CD14-positive monocyte (primary cell): Measurements from ENCODE around the gene NARS2. TPM values are rescaled to one million over a fixed set of nuclear protein-coding genes. Genes with fewer than 3 reads are reported as not detected.

Experiments
- DNase-seq, 3 donors: peaks; one replicate each; pipeline ENCODE4 v3.0.0-alpha.2; 2011 to 2022
- H2AFZ ChIP-seq: 2 replicates; pipeline ENCODE4 v1.6.0; 2012; ENCODE audit warnings: mild to moderate bottlenecking, low read depth, low read length, inconsistent platforms; ENCODE audit not compliant: insufficient read depth, poor library complexity, severe bottlenecking
- H3K27ac ChIP-seq, 2 donors: 1 replicate in 1 of 2; 2 replicates in 1 of 2; pipeline ENCODE4 v1.5.1; 2012 to 2013; ENCODE audit warnings: low read length in 2 of 2, control low read depth in 1 of 2, inconsistent platforms in 1 of 2, low read depth in 1 of 2, mild to moderate bottlenecking in 1 of 2
- H3K27me3 ChIP-seq, 2 donors: one replicate each; pipeline versions ENCODE4 v1.6.0 to v1.6.1; 2011 to 2013; ENCODE audit warnings: low read length in 2 of 2; ENCODE audit not compliant: control insufficient read depth in 2 of 2, insufficient read depth in 2 of 2
- H3K36me3 ChIP-seq, 2 donors: replicated peaks in 1 of 2; 1 replicate in 1 of 2; 2 replicates in 1 of 2; pipeline versions ENCODE4 v1.5.1 to v1.6.1; 2012 to 2013; ENCODE audit warnings: low read length in 2 of 2, control low read depth in 1 of 2, inconsistent platforms in 1 of 2, mild to moderate bottlenecking in 1 of 2; ENCODE audit not compliant: insufficient read depth in 2 of 2, control insufficient read depth in 1 of 2
- H3K4me1 ChIP-seq, 2 donors: 1 replicate in 1 of 2; 2 replicates in 1 of 2; pipeline versions ENCODE4 v1.5.1 to v1.6.1; 2012 to 2013; ENCODE audit warnings: low read length in 2 of 2, control low read depth in 1 of 2, inconsistent platforms in 1 of 2, mild to moderate bottlenecking in 1 of 2, moderate library complexity in 1 of 2; ENCODE audit not compliant: insufficient read depth in 2 of 2, control insufficient read depth in 1 of 2
- H3K4me2 ChIP-seq: replicated peaks from 2 replicates; pipeline ENCODE3; 2012; ENCODE audit warnings: low read length, moderate library complexity, mild to moderate bottlenecking; ENCODE audit not compliant: poor library complexity, severe bottlenecking; ENCODE audit errors: extremely low read depth
- H3K4me3 ChIP-seq, 3 experiments: fragments of 200-600 bp in 1 of 3; sonication (generic) in 1 of 3; replicated peaks in 1 of 3; 1 replicate in 2 of 3; 2 replicates in 1 of 3; pipeline ENCODE4 v1.5.1; 2011 to 2013; ENCODE audit warnings: low read length in 3 of 3, mild to moderate bottlenecking in 3 of 3, control low read depth in 2 of 3, low read depth in 2 of 3, inconsistent platforms in 1 of 3, moderate library complexity in 1 of 3
- H3K79me2 ChIP-seq: 2 replicates; pipeline ENCODE4 v1.6.0; 2012; ENCODE audit warnings: mild to moderate bottlenecking, control low read depth, inconsistent platforms, low read length, moderate library complexity; ENCODE audit not compliant: insufficient read depth
- H3K9ac ChIP-seq: 2 replicates; pipeline ENCODE4 v1.6.0; 2017; ENCODE audit warnings: low read length, mild to moderate bottlenecking; ENCODE audit not compliant: insufficient read depth, poor library complexity, severe bottlenecking
- H3K9me3 ChIP-seq, 2 donors: replicated peaks in 1 of 2; 1 replicate in 1 of 2; 2 replicates in 1 of 2; pipeline versions ENCODE4 v1.5.1 to v1.6.1; 2012 to 2013; ENCODE audit warnings: low read length in 2 of 2, control low read depth in 1 of 2; ENCODE audit not compliant: control insufficient read depth in 1 of 2, insufficient read depth in 1 of 2
- H4K20me1 ChIP-seq: 2 replicates; pipeline ENCODE4 v1.6.0; 2012; ENCODE audit warnings: mild to moderate bottlenecking, low read length, control low read depth, moderate library complexity; ENCODE audit not compliant: insufficient read depth
- H3K27ac Mint-ChIP-seq, 7 donors: one replicate each; pipeline ENCODE4 v1.8.0; 2020; ENCODE audit warnings: mild to moderate bottlenecking in 7 of 7, mixed read lengths in 7 of 7, moderate library complexity in 6 of 7, inconsistent platforms in 2 of 7
- H3K27me3 Mint-ChIP-seq, 3 donors: one replicate each; pipeline ENCODE4 v1.8.0; 2021 to 2022; ENCODE audit warnings: low read depth in 3 of 3, mild to moderate bottlenecking in 3 of 3, mixed read lengths in 3 of 3, moderate library complexity in 3 of 3, inconsistent platforms in 1 of 3
- H3K36me3 Mint-ChIP-seq, 2 donors: one replicate each; pipeline ENCODE4 v1.8.0; 2020; ENCODE audit warnings: mixed read lengths in 2 of 2, inconsistent platforms in 1 of 2, mild to moderate bottlenecking in 1 of 2
- H3K4me1 Mint-ChIP-seq: one replicate; pipeline ENCODE4 v1.8.0; 2020; ENCODE audit warnings: mild to moderate bottlenecking, mixed read lengths
- H3K4me3 Mint-ChIP-seq, 2 donors: one replicate each; pipeline ENCODE4 v1.8.0; 2020; ENCODE audit warnings: mild to moderate bottlenecking in 2 of 2, mixed read lengths in 2 of 2, moderate library complexity in 1 of 2
- H3K9me3 Mint-ChIP-seq, 7 donors: one replicate each; pipeline ENCODE4 v1.8.0; 2020 to 2022; ENCODE audit warnings: mixed read lengths in 7 of 7, mild to moderate bottlenecking in 6 of 7, moderate library complexity in 6 of 7, inconsistent platforms in 2 of 7
- WGBS: methylation state at CpG from one replicate; pipeline ENCODE4 v1.1.5; 2013; ENCODE audit warnings: missing lambda C conversion rate; ENCODE audit not compliant: insufficient coverage; 5-methylcytosine and 5-hydroxymethylcytosine counted together
- intact Hi-C, 2 donors: fragments of 100-400 bp; cut with micrococcal nuclease; formaldehyde crosslinking; loops; one replicate each; pipeline versions ENCODE4 v1.15.0 to v1.15.1; 2023
- polyA plus RNA-seq, 3 donors: library from polyadenylated mRNA; depleted of rRNA in 1 of 3; unstranded in 2 of 3; stranded (reverse) in 1 of 3; fragments of 300-500 nt in 2 of 3; fragments of >200 nt in 1 of 3; fragmentation: Illumina TruSeq in 2 of 3; gene quantifications; 1 replicate in 2 of 3; 2 replicates in 1 of 3; pipeline ENCODE4 v1.2.3, GENCODE V29; 2012 to 2021
- TF ChIP-seq, protein P1 (sequence below): fragments of 200-600 bp; IDR thresholded peaks from one replicate; pipeline ENCODE4 v1.8.0; 2022; ENCODE audit warnings: antibody characterized with exemption, mild to moderate bottlenecking

The NARS2 gene
- polyA plus RNA-seq, 3 donors = 4.3 to 6.6 (median 4.9) TPM

GRCh38 chr11:78536933-78537332 is 37.7 kb downstream of the NARS2 start:
- Mint-ChIP-seq H3K9me3 (no peaks in the 10 kb centered on the region), H3K27me3 (peaks cover 0 to 2% (median 0%) of the 10 kb centered on the region in 3 donors), H3K36me3 (peaks cover 13 to 20% of the 10 kb centered on the region in 2 donors), H3K27ac (no peak overlapping the region), H3K4me1 (peaks cover 14% of the 10 kb centered on the region), H3K4me3 (no peak overlapping the region)
- Histone ChIP-seq H3K4me2 (no peak overlapping the region), H3K36me3 (peaks cover 0 to 15% of the 10 kb centered on the region in 2 donors), H3K9me3 (no peaks in the 10 kb centered on the region), H4K20me1 (no peaks in the 10 kb centered on the region), H3K9ac (no peak overlapping the region), H3K4me3 (no peak overlapping the region), H2AFZ (no peak overlapping the region), H3K27me3 (no peaks in the 10 kb centered on the region), H3K27ac (no peak overlapping the region), H3K79me2 (no peaks in the 10 kb centered on the region), H3K4me1 (peaks cover 4 to 10% of the 10 kb centered on the region in 2 donors)
- TF ChIP-seq, protein P1, sequence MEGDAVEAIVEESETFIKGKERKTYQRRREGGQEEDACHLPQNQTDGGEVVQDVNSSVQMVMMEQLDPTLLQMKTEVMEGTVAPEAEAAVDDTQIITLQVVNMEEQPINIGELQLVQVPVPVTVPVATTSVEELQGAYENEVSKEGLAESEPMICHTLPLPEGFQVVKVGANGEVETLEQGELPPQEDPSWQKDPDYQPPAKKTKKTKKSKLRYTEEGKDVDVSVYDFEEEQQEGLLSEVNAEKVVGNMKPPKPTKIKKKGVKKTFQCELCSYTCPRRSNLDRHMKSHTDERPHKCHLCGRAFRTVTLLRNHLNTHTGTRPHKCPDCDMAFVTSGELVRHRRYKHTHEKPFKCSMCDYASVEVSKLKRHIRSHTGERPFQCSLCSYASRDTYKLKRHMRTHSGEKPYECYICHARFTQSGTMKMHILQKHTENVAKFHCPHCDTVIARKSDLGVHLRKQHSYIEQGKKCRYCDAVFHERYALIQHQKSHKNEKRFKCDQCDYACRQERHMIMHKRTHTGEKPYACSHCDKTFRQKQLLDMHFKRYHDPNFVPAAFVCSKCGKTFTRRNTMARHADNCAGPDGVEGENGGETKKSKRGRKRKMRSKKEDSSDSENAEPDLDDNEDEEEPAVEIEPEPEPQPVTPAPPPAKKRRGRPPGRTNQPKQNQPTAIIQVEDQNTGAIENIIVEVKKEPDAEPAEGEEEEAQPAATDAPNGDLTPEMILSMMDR = no peak
- 100% methylated on average over 3 of the region's 6 CpGs for WGBS
- DNase-seq = no peak
- intact Hi-C loops = no loop called here

DNA sequence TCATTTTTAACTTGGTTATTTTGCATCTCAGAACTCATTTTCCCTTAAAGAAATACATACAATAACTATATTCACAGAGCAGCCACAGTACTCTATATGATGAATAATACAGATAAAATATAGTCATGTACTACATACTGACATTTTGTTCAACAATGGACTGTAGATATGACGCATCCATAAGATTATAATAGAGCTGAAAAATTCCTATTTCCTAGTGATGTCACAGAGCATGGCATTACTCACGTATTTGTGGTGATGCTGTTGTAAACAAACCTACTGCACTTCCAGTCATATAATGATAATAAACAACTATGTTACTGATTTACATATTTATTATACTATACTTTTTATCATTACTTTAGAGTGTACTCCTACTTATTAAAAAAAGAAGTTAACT is 38.7 kb downstream of the NARS2 start:
- H3K27ac ChIP-seq = no peak overlapping the region
- H3K27ac Mint-ChIP-seq = no peak overlapping the region
- H3K9ac ChIP-seq = no peak overlapping the region
- no CpG with 5 or more reads among the region's 2 CpGs for WGBS
- peaks cover 0 to 2% (median 0%) of the 10 kb centered on the region in 3 donors for H3K27me3 Mint-ChIP-seq
- peaks cover 0 to 15% of the 10 kb centered on the region in 2 donors for H3K36me3 ChIP-seq
- H3K4me1 ChIP-seq = peaks cover 4 to 10% of the 10 kb centered on the region in 2 donors
- no peak overlapping the region for H3K4me3 Mint-ChIP-seq
- H3K4me1 Mint-ChIP-seq = peaks cover 14% of the 10 kb centered on the region
- no peak for DNase-seq
- no peak overlapping the region for H3K4me3 ChIP-seq
- H4K20me1 ChIP-seq = no peaks in the 10 kb centered on the region
- no peaks in the 10 kb centered on the region for H3K27me3 ChIP-seq
- TF ChIP-seq, protein P1 = no peak
- no peak overlapping the region for H3K4me2 ChIP-seq
- H3K79me2 ChIP-seq = no peaks in the 10 kb centered on the region
- no peaks in the 10 kb centered on the region for H3K9me3 Mint-ChIP-seq
- no peaks in the 10 kb centered on the region for H3K9me3 ChIP-seq
- intact Hi-C loops = no loop called here
- no peak overlapping the region for H2AFZ ChIP-seq
- peaks cover 11 to 16% of the 10 kb centered on the region in 2 donors for H3K36me3 Mint-ChIP-seq
